Measurements from ENCODE around the gene HNRNPA1L2. TPM values are rescaled to one million over a fixed set of nuclear protein-coding genes. Genes with fewer than 3 reads are reported as not detected.

Gene HNRNPA1L2
- total RNA-seq, 4 donors from 2014 or later, result 1.6 to 6.2 (median 4.6) TPM

DNA sequence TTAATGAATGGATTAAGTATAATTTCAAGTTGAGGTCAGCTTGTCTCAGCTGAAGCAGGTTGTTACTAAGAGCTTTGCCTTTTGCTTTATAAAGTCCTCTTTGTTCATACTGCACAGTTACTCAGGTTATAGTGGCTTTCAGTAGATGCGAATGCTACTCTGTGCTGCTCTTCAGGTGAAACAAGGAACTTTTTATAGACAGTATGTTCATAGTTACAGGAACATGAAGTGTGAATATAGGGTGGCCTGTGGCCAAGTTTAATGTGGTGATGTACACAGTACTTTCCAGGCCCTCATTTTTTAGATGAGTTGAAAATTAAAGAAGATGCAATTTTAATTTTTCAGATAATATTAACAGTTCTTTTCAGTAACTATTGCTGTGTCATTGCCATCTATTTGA lies 31.2 kb downstream of the HNRNPA1L2 start:
- TF ChIP-seq, protein P1, sequence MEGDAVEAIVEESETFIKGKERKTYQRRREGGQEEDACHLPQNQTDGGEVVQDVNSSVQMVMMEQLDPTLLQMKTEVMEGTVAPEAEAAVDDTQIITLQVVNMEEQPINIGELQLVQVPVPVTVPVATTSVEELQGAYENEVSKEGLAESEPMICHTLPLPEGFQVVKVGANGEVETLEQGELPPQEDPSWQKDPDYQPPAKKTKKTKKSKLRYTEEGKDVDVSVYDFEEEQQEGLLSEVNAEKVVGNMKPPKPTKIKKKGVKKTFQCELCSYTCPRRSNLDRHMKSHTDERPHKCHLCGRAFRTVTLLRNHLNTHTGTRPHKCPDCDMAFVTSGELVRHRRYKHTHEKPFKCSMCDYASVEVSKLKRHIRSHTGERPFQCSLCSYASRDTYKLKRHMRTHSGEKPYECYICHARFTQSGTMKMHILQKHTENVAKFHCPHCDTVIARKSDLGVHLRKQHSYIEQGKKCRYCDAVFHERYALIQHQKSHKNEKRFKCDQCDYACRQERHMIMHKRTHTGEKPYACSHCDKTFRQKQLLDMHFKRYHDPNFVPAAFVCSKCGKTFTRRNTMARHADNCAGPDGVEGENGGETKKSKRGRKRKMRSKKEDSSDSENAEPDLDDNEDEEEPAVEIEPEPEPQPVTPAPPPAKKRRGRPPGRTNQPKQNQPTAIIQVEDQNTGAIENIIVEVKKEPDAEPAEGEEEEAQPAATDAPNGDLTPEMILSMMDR (IDR thresholded peaks at IDR 0.05; ENCODE audit: low read depth), result no peak

DNA sequence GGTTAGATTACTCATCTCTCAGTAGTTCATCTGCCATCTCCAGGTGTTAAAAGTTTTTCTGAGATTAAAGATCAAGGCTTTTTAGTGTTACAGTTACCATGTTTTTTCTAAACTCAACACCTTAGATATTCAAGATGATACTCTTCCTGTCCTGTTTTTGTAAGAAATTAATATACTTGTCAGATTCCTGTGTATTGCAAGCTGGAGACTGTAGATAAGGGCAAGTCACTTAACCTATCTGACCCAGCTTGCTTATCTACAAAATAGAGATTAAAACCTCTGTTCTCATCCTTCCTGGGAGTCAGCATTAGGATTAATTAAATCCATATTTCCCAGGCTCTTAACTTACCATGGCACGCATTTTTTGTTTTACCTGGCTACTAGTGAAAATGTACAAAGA lies 35.6 kb downstream of the HNRNPA1L2 start:
- TF ChIP-seq, protein P1 (IDR thresholded peaks at IDR 0.05; ENCODE audit: low read depth), result no peak

GRCh38 chr13:52686376-52686775 lies 44.1 kb downstream of the HNRNPA1L2 start:
- TF ChIP-seq, protein P1 (IDR thresholded peaks at IDR 0.05; ENCODE audit: low read depth), result no peak

Other genes with a start within 250 kb of the HNRNPA1L2 start
- 10 to 100 TPM in 1 of 4 donors, 1 to 10 TPM in 3; 4.2 to 12.6 (median 6.0) TPM for gene THSD1, start 236.3 kb upstream of the HNRNPA1L2 start, total RNA-seq
- gene VPS36, start 191.8 kb upstream of the HNRNPA1L2 start, total RNA-seq, result 10 to 100 TPM; 34.9 to 72.9 (median 42.7) TPM
- 10 to 100 TPM in 2 of 4 donors, 1 to 10 TPM in 2; 6.8 to 18.2 (median 10.4) TPM for gene CKAP2, start 187.0 kb upstream of the HNRNPA1L2 start, total RNA-seq
- gene SUGT1, start 10.4 kb downstream of the HNRNPA1L2 start, total RNA-seq, result 10 to 100 TPM; 29.9 to 44.3 (median 35.6) TPM
- gene CNMD, start 97.4 kb downstream of the HNRNPA1L2 start, total RNA-seq, result under 1 TPM in 2 of 4 donors, not detected in 2; 0.44 to 0.51 TPM
- gene PCDH8, start 206.2 kb downstream of the HNRNPA1L2 start, total RNA-seq, result not detected